Measurements from ENCODE around the gene HCRTR1. TPM values are rescaled to one million over a fixed set of nuclear protein-coding genes. Genes with fewer than 3 reads are reported as not detected.

Gene HCRTR1
- total RNA-seq (2014; rRNA removed; shearing (Covaris generic)) = not detected in 2 replicates
- 0.06 and 0.07 TPM in 2 replicates for polyA plus RNA-seq (2015; cell fraction: cytosol; rRNA removed)
- 0.20 TPM in 1 of 2 replicates, not detected in the other for polyA plus RNA-seq (2015; cell fraction: nucleus; rRNA removed)

DNA sequence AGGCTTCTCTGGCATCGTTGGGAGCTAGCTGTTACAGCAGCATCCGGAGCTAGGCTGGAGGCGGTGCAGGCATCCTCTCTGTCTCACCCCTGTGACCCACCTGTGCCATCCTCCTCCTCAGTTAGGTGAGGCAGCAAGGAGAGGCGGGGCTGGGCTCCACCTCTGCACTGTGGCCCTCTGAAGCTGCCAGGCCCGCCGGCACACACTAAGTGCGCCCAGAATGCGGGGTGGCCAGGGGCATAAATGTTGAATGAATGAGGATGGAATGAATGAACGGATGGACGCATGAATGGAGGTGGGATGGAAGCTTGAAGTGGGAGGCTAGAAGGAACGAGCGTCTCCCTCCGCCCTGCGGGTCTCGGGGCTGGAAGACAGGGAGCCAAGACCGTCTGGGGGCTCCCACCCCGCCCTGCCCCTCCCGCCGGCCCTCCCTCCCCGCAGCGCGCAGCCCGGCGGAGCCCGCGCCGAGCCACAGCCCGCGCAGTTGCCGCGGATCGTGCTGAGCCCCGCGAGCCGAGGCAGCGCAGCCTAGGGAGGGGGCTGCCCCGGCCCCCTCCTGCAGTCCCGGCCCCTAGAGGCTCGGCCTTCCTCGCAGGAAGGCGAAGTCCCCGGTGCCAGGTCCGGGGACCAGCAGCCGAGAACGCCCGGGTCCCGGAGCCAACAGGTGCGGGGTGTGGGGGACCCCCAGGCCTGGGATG lies at the start of gene HCRTR1:
Gene HCRTR1 (plus strand): TSS at position 472 of the 698 bp plus-strand sequence. CDS start 1,504 bp downstream, outside the sequence.
- no peak for DNase-seq (ENCODE audit: low read depth)

DNA sequence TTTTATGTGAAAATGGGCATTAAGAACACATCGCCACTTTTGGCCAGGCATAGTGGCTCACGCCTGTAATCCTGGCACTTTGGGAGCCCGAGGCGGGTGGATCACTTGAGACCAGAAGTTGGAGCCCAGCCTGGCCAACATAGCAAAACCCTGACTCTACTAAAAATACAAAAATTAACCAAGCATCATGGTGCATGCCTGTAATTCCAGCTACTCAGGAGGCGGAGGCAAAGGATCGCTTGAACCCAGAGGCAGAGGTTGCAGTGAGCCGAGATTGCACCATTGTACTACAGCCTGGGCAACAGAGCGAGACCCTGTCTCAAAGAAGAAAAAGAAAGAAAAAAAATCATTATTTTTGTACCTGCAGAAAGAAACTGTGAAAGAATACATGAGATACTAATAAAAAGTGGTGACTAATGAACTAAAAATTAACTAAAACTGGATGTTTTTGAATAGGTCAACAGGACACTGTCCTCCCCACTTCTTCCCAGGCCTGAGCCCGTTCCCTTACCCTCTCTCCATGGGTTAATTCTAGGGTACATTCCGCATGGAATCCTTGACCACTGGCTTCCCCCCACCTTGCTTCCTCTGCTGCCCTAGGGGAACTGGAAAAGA lies 49.4 kb upstream of the HCRTR1 start:
- DNase-seq (ENCODE audit: low read depth) = no peak

DNA sequence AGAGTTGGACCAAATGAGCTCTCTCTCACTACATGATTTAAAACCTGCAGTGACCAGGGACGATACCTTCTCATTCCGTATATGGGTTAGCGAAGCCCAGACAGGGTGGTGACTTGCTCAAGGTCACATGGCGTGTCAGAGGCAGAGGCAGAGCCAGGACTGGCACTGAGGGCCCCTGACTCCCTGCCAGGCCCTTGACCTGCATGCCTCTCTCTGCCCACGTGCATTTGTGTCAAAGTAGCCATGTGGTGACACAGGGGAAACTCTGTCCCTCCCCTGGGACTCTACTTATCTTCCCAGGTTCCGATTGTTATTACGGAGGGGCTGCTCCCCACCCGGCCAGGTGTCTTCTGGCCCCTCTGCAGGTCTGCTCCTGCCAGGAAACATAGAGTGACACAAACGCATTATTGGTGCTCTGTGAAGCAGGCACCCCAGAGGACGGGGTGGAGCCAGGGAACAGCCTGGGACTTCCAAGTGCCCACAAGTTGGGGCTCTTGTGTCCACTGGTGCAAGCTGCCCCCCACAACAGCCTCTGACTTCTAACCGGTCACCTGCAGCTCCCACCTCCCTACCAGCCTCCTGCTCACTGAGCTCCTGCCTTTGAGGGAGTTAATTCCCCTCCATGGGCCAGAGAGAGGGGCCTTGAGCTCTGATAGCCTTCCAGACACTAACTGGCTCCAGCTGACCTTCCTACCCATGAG lies 48.4 kb upstream of the HCRTR1 start:
- no peak for DNase-seq (ENCODE audit: low read depth)

DNA sequence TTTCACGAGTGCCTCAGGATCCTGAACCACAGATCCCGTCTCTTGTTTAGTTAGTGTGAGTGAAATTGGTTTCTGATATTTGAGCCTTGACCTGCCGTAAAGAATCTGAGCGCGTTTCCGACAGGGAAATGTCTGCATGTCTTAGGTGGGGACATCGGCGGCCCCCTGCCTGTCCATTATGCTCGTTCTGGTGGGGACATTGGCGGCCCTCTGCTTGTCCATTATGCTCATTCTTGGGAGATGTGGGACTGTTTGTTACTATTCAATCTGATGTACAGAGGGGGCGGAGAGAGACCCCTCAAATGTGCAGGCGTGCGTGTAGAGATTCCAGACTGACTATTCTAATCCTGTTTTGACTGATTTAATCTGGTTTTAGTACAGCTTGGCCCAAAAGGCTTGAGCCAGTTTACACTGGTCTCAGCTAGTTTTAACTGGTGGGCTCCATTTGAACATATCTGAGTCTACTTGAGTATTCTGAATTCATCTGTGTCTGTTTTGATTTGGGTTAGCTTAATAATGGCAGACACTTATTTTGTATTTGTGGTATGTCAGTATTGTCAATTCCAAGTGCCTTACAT lies 47.8 kb upstream of the HCRTR1 start:
- DNase-seq (ENCODE audit: low read depth) = no peak

DNA sequence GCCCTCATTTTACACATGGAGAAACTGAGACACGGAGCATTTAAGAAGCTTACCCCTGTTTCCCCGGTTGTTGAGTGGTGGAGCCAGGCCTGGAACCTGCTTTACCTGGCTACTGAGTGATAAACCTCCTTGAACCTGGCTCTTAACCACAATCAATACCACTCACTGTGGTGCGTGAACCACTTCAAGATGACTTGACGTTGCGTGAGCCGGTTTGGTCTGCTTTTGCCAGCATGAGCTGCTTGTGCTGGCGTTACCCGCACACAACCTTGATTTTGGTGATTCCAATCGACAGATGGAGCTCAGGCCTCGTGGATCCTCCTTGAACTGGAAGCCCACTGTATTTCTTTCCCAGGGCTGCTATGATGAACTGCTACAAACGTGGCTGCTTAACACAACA lies 47.3 kb upstream of the HCRTR1 start:
- DNase-seq (ENCODE audit: low read depth) = no peak

DNA sequence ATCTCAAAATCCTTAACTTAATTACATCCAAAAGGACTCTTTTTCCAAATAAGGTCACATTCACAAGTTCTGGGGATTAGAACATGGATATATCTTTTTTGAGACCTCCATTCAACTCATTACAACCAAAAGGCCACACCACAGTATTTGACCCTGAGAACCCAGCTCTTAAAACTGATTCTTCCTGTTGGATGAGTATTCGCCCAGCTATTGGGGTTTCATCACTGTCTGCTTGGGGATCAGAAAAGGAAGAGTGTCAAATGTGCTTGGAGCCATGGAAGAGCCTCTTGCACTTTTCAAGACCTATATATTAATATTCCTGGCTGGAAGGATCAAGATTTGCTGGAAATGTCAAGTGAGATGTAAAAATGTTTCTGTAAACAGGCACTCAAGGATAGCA lies 46.6 kb upstream of the HCRTR1 start:
- DNase-seq (ENCODE audit: low read depth) = no peak

DNA sequence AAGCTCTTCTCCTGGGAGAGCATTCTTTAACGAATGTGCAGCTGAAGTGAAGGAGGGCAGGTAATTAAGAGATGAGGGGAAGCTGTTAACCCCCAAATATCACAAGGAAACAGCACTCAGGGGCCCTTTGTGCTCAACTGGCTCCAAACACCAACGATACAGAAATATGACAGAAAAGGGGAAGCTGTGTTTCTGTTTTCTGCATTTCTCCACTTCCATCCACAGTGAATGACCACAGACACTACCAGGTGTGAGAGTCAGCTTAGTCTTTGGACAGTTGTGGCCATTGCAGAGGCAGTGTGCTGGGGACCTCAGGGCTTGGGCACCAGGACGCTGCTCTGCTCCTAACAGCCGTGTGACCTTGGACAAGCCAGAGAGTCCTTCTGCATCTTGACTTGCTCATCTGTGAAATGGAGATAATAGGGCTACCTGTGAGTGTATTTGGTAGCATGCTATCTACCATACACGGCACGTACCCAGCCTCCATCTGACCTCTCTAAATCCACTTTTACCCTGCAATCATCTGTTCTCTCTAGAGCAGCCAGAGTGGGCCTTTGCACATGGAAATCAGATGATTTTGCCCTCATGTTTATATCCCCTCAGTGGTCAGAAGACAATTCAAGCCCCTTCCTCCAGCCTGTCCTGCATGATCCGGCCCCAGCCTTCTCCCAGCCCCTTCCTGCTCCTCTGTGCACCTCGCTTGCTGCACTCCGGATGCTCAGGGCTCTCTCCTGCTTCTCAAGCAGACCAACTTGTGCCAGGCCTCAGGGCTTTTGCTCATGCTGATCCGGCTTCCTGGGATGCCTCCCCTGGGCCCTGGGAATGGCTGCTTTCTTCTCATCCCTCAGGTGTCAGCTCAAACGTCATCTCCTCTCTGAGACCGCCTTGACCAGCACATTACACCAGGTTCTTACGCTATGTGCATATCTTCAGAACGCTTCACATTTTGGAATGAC lies 45.9 kb upstream of the HCRTR1 start:
- DNase-seq (ENCODE audit: low read depth) = no peak

DNA sequence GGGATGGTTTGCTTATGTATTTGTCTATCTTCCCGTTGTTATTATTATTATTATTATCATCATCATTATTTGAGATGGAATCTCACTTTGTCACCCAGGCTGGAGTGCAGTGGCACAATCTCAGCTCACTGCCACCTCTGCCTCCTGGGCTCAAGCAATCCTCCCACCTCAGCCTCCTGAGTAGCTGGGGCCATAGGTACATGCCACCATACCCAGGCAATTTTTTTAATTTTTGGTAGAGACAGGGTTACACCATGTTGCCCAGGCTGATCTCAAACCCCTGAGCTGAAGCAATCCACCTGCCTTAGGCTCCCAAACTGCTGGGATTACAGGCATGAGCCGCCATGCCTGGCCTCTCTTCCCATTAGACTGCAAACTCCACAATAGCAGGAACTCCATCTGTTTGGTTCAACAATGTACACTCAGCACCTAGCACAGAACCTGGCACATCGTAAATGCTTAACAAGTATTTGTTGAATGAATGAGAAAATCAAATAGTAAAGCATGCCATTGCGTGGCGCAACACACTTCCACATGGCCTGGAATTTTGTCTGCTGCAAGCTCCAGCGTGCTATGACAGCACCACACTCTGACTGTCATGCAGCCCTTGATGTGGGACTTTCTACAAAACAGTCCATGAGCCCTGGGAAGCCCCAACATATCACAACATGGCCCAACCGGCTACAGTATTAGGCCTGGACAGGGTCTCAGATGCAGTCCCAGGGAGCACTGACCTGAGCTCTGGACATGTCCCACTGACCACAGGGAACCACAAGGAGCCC lies 45.0 kb upstream of the HCRTR1 start:
- no peak for DNase-seq (ENCODE audit: low read depth)

DNA sequence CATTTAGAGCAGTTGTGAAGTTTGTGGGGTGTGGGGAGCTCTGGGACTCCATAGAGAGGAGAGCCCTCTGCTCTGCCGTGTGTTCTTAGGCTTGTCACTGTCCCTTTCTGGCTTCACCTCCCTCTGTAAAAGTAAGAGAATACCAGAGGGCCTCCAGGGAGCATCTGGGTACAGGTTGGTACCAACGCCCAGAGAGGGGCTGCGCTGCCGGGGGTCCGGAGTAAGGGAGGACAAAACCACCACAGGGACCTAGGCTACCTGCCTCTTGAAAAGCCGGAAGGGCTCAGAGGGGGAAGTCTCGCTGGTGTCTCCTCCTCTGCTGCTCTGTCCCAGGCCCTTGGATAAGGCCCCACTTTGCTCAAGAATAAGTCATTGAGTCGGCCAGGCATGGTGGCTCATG lies 44.2 kb upstream of the HCRTR1 start:
- no peak for DNase-seq (ENCODE audit: low read depth)

DNA sequence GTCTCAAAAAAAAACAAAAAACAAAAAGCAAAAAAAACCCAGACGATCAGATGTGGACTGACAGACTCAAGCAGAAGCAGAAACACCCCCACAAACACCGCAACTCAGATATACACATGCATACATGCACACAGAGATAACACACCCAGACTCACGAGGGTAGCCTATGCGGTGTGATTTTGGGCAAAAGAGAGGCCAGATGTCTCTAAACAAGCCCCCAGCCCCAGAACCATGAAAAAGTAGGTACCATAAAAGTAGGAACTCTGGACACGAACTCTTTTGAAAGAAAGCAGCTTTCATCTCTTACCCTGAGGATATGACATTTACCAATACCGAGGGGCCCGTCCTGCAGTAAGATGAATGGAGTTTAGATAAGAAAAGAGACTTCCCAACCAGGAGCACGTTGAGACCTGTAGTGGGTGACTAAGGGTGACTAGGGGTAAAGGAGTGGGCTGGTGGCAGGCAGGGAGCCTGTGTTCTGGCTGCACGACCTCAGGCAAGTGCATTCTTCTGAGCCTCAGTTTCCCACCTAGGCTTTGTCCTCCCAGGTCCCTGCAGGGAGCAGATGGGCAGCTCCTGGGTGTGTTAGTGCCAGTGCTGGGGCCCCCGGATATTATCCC lies 42.6 kb upstream of the HCRTR1 start:
- no peak for DNase-seq (ENCODE audit: low read depth)

DNA sequence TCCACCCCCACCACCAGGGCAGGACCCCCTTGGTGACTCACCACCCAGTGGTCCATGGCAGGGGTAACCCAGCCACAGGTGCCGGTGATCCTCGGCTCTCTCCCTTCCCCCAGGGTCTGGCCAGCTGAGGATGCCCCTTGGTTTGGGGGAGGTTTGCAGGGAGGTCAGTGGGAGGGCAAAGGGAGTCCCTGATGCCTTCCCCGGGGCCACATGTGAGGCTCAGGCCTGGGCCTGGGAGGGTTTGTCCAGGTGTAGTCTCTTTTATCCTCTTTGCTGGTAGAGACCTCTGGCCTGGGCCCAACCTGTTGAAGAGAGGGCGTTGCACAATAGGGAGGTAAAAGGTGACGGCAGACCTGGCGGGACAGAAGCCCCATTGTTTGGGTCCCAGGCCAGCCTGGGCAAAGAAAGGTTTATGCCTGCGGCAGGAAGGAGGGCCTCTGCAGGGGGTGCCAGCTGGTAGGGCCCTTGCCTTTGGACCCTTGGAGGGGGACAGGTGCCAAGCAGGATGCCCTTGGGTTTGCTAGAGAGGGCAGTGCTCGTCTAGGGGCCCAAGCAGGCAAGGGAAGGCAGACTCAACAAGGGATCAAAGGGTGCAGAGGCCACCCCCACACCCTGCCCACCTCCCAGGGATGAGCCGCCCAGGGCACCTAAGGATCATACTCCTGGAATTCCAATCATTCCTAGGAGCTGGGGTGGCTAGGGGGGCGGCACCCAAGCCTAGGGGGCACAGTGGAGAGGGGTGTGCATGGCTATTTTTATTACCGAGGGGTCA lies 41.9 kb upstream of the HCRTR1 start:
- DNase-seq (ENCODE audit: low read depth) = no peak

DNA sequence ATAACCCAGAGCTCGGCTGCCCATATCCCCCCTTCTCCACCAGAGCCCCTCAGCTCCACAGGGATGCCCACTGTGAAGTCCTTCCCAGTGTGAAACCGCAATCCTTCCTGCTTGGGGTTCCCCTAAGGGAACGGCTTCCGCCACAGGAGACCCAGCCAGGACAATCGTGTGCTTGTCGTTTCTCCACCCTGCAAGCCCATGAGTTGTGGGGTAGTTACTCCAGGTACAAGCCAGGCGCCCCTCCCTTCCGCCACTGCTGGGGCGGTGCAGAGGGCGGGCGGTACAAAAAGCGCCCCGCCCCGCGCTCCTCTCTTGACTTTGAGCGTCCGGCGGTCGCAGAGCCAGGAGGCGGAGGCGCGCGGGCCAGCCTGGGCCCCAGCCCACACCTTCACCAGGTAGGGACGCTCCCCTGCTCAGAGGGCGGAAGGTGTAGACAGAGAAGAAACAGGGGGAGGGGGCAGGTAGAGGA lies 41.3 kb upstream of the HCRTR1 start, which contains the start of gene TINAGL1:
Gene TINAGL1 (plus strand): TSS at position 315 of the 469 bp plus-strand sequence. CDS start 634 bp downstream, outside the sequence.
- peak; percentile 60 for DNase-seq (ENCODE audit: low read depth)

DNA sequence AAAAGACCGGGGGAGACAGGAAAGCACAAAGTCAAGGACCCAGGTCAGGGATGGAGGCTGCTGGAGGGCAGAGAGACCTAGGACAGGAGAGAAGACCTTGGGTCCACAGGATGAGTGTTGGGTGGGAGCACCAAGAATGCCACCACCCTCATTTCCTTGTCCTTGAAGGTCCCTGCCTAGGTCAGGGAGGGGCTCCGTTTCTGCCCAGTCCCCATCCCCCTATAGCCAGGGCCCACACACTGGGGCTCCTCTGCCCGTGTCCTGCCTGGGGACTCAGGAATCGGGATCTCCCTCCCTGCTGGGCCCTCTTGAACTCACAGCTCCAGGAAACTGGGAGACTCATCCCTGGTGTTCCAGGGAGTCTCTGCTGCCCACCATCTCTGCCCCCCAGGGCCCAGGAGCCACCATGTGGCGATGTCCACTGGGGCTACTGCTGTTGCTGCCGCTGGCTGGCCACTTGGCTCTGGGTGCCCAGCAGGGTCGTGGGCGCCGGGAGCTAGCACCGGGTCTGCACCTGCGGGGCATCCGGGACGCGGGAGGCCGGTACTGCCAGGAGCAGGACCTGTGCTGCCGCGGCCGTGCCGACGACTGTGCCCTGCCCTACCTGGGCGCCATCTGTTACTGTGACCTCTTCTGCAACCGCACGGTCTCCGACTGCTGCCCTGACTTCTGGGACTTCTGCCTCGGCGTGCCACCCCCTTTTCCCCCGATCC lies 40.6 kb upstream of the HCRTR1 start:
- DNase-seq (ENCODE audit: low read depth) = no peak

DNA sequence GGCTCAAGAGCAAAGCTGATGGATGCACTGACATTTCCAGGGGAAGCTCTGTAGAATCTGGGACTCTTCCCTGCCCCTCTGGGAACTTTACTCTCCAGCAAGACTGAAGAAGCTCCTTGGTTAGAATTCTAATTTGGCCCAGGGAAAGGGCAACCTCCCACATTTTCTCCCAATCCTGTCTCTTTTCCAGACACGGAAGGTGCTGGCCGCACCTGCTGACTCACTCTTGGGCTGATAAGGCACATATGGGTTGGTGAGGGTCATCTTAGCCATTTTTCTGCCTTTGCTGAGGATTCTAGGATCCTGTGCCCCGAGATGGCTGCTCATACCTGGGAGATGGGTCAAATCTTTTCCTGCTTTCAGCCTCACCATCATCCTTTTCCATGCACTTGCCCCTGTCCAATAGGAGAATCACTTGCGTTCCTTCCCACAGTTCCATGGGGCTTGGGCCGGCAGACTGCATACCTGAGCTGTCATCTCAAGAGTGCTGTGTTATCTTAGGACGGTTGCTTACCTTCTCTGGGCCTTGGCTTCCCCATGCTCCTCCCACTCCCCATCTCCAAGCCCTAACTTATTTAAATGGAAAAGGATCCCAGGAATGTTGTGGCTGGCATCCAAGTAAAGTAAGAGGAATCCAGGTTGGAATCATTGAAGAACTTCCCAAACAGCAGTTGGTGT lies 39.8 kb upstream of the HCRTR1 start:
- DNase-seq (ENCODE audit: low read depth) = peak; percentile 38

DNA sequence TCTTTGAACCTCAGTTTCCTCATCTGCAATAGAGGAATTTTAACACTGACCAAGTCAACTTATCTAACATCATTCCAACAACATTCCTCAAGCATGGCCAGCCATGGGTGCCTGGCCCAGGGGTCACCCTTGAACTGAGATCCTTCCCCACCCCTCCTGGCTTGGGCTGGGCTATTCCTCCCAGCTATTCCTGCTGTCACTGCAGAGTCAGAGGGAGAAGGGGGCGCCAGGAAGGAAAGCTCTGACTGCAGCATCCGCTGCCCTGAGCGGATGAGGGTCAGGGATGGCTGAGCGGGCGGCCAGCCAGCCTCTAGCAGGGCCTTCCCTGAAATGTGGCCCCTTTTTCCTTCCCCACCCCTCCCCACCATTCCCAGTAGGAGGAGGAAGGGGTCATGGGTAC lies 38.1 kb upstream of the HCRTR1 start:
- no peak for DNase-seq (ENCODE audit: low read depth)

DNA sequence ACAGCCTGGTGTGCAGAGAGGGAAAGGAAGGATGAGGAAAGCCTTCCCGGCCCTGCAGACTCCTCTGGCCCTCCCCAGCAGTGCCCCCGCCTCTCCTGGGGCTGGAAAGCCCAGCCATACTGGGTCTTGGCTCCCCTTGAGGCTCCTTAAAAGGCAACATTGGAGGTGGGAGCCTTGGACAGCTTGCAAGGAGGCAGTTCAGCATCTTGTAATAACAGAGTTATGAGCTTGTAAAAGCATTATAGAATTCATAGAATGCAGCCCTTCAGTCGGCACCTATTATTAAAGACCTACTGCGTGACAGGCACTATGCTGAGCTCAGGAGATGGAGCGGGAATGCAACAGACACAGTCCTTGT lies 37.0 kb upstream of the HCRTR1 start:
- DNase-seq (ENCODE audit: low read depth) = no peak

DNA sequence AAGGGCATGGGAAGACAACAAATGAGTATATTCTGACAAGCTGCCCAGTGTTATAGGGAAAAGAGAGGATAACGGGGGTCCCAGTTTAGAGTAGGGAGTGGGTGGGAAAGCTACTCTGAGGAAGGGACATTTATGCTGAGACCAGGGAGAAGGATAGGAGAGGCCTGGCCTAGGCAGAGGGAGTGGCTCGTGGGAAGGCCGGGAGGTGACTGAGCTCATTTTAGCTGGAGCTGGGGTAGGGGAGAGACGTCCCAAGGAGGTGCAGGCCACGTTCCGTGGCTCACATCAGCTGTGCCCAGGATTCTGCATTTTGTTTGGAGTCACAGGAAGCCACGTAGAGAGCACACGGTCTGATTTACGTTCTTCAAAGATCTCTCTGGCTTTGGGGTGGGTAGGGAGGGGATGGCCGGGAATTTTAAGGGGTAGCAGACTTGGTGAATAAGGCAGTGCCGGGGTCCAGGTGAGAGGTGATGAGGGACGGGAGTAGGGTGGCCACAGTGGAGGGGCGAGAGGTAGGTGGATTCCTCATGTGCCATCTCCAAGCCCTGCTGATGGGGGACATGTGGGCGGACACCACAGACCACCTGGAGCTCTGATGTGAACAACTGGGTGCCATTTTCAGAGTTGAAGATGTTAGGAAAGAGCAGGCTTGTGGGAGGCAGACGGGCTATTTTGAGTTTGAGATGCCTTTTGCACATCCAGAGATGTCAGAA lies 36.4 kb upstream of the HCRTR1 start:
- DNase-seq (ENCODE audit: low read depth) = no peak
